Epithelial cell of proximal tubule (primary cell): ENCODE measurements around the gene HCAR3. TPM values are rescaled to one million over a fixed set of nuclear protein-coding genes. Genes with fewer than 3 reads are reported as not detected.
"Not testable (repeated sequence)": the region's sequence is repeated elsewhere in the genome, so short reads cannot be mapped to it uniquely, and the experiment has no call there.

ENCODE experiments used
- DNase-seq: peaks from one replicate; pipeline ENCODE4 v3.0.0-alpha.2; 2011; ENCODE audit warnings: low read depth
- H3K4me3 ChIP-seq: 2 replicates; pipeline ENCODE4 v1.5.1; 2011; ENCODE audit warnings: low read depth, mild to moderate bottlenecking, low read length
- total RNA-seq: library from RNA; depleted of rRNA; stranded (reverse); fragments of >200 nt; gene quantifications from 2 replicates; pipeline ENCODE4 v1.2.3, GENCODE V29; 2015
- TF ChIP-seq, protein P1 (sequence below): conservative IDR thresholded peaks from 2 replicates; pipeline ENCODE4 v1.5.1; 2012; ENCODE audit warnings: low read depth, mild to moderate bottlenecking, low read length

The HCAR3 gene
- not detected in 2 replicates for total RNA-seq

DNA sequence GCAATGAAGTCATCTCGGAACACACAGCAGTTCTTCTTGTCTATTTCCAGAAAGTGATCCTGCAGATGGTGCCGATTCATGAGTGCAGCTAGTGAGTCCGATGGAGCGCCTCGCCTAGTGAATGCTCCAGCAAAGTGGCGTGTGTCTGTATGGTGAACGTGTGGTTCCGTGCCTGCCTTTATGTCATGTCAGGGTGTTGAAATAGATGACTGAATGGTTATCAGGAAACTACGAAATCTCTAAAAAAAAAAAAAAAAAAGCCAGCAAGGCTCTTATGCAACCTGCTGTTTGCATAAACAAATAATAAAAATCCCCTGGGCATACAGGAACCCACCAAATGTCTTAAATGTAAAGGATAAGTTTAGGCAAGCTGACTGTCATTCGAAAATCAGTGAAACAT is at the start of gene HCAR3:
Gene HCAR3 (minus strand): TSS at position 154 of the 400 bp plus-strand sequence. CDS start 74 bp downstream, at position 80.
- DNase-seq, H3K4me3 ChIP-seq: not testable (repeated sequence)

DNA sequence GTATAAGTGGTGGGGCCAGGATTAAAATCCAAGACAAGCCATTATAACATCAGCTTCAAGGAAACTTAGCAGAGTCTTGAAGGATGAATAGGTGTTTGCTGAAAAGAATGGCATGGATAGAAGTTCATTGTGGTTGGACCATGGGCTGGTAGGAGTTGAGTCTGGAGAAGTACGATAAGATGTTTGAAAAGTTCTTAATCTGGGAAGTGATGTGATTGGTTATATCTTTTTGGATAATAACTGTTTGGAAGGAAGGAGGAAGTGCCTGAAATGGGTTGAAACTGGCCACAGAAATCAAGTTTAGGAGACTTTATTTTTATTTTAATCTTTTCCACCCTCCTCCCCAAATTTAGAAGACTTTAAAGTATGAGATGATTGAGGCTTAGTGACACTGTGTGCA is 41.0 kb upstream of the HCAR3 start:
- TF ChIP-seq, protein P1, sequence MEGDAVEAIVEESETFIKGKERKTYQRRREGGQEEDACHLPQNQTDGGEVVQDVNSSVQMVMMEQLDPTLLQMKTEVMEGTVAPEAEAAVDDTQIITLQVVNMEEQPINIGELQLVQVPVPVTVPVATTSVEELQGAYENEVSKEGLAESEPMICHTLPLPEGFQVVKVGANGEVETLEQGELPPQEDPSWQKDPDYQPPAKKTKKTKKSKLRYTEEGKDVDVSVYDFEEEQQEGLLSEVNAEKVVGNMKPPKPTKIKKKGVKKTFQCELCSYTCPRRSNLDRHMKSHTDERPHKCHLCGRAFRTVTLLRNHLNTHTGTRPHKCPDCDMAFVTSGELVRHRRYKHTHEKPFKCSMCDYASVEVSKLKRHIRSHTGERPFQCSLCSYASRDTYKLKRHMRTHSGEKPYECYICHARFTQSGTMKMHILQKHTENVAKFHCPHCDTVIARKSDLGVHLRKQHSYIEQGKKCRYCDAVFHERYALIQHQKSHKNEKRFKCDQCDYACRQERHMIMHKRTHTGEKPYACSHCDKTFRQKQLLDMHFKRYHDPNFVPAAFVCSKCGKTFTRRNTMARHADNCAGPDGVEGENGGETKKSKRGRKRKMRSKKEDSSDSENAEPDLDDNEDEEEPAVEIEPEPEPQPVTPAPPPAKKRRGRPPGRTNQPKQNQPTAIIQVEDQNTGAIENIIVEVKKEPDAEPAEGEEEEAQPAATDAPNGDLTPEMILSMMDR: no peak
- no peak overlapping the region for H3K4me3 ChIP-seq
- no peak for DNase-seq

- DNase-seq: no peak
- TF ChIP-seq, protein P1: no peak
- no peak overlapping the region for H3K4me3 ChIP-seq
Measured at GRCh38 chr12:122754790-122755189, 38.2 kb upstream of the HCAR3 start.

- DNase-seq: no peak
- TF ChIP-seq, protein P1: no peak
- peak overlapping the region; percentile 77 for H3K4me3 ChIP-seq
Measured at GRCh38 chr12:122753319-122753650, 36.7 kb upstream of the HCAR3 start.

GRCh38 chr12:122752464-122753318 is 36.1 kb upstream of the HCAR3 start, which contains the start of gene DENR:
Gene DENR, plus strand, starts transcription at chr12:122752824. Its CDS starts 878 bp downstream, at chr12:122753702.
- peak; percentile 91 for DNase-seq
- H3K4me3 ChIP-seq: peak within 1 kb of the TSS; percentile 77
- TF ChIP-seq, protein P1: peak; percentile 78

GRCh38 chr12:122750781-122751515 is 34.3 kb upstream of the HCAR3 start:
- not testable (repeated sequence) for DNase-seq, H3K4me3 ChIP-seq

GRCh38 chr12:122749569-122750332 is 33.1 kb upstream of the HCAR3 start:
- TF ChIP-seq, protein P1: no peak
- DNase-seq: no peak
- H3K4me3 ChIP-seq: no peak overlapping the region
